ENCODE results near the gene LCA5L. TPM values are rescaled to one million over a fixed set of nuclear protein-coding genes. Genes with fewer than 3 reads are reported as not detected.

The LCA5L gene
- total RNA-seq, 2 experiments from 2014 or later = 0.35 to 1.8 TPM

DNA sequence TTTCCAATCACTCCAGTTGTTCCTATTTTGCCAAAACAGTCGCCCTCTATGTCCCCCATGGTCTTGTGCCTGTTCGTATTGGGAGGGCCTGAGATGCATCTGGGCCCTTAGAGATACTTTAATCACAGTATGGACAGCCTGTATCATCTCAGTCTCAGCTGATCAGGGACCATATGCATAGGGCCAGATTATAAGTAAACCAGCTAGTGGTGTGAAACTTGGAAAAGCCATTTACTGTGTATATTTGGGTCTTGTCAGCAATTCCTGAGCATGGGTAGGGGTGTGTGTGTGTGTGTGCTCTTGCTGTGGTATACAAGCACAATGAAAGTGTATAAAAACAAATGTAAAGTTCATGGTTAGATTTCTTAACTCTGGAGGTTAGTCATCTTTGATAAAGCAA lies 29.0 kb upstream of the LCA5L start:
- no peak overlapping the region for H2AFZ ChIP-seq (ENCODE audit: low read length)
- DNase-seq (ENCODE audit: low spot score) = no peak
- no peaks in the 10 kb centered on the region for H3K79me2 ChIP-seq (ENCODE audit: insufficient read depth, low read depth, low read length)
- no peaks in the 10 kb centered on the region for H3K36me3 ChIP-seq (ENCODE audit: insufficient read depth, low read length)
- BruUV-seq (replicated peaks) = no TSS peak
- no peak overlapping the region for H3K4me2 ChIP-seq (ENCODE audit: low read length)
- H4K20me1 ChIP-seq (ENCODE audit: insufficient read depth, low read length) = no peaks in the 10 kb centered on the region
- H3K9me3 ChIP-seq (ENCODE audit: low read length) = no peaks in the 10 kb centered on the region
- no peaks in the 10 kb centered on the region for H3K9me2 ChIP-seq (ENCODE audit: insufficient read depth, low read length)
- no peak overlapping the region for H3K4me3 ChIP-seq (ENCODE audit: low read depth, low read length, poor library complexity, severe bottlenecking)
- TF ChIP-seq CTCF (conservative IDR thresholded peaks at IDR 0.05; ENCODE audit: low read length) = no peak
- TF ChIP-seq EZH2phosphoT487 (IDR thresholded peaks at IDR 0.05; ENCODE audit: borderline replicate concordance, low read depth, low read length) = no peak
- CTCF ChIA-PET (ENCODE audit: unreplicated experiment) = no interaction called here
- POLR2A ChIA-PET = no interaction called here
- no peak overlapping the region for H3K27ac ChIP-seq (ENCODE audit: low read depth, low read length, poor library complexity, severe bottlenecking)
- no peaks in the 10 kb centered on the region for H3K4me1 ChIP-seq (ENCODE audit: insufficient read depth, low read length, poor library complexity, severe bottlenecking)
- intact Hi-C loops (cut with micrococcal nuclease; ENCODE audit: unreplicated experiment) = no loop called here

DNA sequence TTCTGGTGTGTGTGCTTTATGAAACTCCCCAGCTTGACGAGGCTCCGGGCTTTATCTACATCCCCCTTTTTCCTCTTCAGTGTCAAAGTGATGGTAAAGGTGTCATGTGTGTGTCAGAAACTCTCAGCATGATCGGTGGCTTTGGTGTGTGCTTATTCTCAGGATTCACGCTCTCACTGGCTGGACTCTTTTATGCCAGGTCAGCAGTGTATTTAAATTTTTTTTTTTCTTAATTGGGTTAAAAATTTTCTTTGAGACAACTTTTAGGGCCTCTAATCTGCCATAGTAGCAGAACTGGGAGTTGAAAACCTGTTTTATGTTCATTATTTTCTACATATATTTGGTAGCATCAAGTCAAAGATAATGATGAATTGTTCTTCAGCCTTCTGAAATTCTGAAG lies 27.2 kb upstream of the LCA5L start:
- H3K79me2 ChIP-seq (ENCODE audit: insufficient read depth, low read depth, low read length) = no peaks in the 10 kb centered on the region
- no peak overlapping the region for H2AFZ ChIP-seq (ENCODE audit: low read length)
- no peak overlapping the region for H3K4me2 ChIP-seq (ENCODE audit: low read length)
- no peaks in the 10 kb centered on the region for H3K9me2 ChIP-seq (ENCODE audit: insufficient read depth, low read length)
- CTCF ChIA-PET (ENCODE audit: unreplicated experiment) = no interaction called here
- no peak for DNase-seq (ENCODE audit: low spot score)
- TF ChIP-seq CTCF (conservative IDR thresholded peaks at IDR 0.05; ENCODE audit: low read length) (no peak), EZH2phosphoT487 (IDR thresholded peaks at IDR 0.05; ENCODE audit: borderline replicate concordance, low read depth, low read length) (no peak)
- H4K20me1 ChIP-seq (ENCODE audit: insufficient read depth, low read length) = no peaks in the 10 kb centered on the region
- no peaks in the 10 kb centered on the region for H3K9me3 ChIP-seq (ENCODE audit: low read length)
- BruUV-seq (replicated peaks) = no TSS peak
- POLR2A ChIA-PET = no interaction called here
- H3K4me3 ChIP-seq (ENCODE audit: low read depth, low read length, poor library complexity, severe bottlenecking) = no peak overlapping the region
- H3K4me1 ChIP-seq (ENCODE audit: insufficient read depth, low read length, poor library complexity, severe bottlenecking) = no peaks in the 10 kb centered on the region
- H3K36me3 ChIP-seq (ENCODE audit: insufficient read depth, low read length) = no peaks in the 10 kb centered on the region
- H3K27ac ChIP-seq (ENCODE audit: low read depth, low read length, poor library complexity, severe bottlenecking) = no peak overlapping the region
- intact Hi-C loops (cut with micrococcal nuclease; ENCODE audit: unreplicated experiment) = no loop called here

DNA sequence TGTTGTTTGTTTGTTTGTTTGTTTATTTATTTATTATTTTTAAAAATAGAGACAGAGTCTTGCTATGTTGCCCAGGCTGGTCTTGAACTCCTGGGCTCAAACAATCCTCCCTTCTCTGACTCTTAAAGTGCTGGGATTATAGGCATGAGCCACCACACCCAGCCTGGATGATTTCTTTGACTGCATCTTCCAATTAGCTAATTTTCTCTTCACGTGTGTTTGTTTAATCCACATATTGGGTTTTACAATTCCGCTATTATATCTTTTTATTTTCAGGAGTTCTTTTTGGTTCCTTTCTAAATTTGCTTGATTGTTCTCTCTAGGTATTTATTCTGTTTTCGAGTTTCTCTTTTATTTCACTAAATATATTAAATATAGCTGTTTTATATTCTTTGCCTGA lies 26.0 kb upstream of the LCA5L start:
- H2AFZ ChIP-seq (ENCODE audit: low read length) = no peak overlapping the region
- no peaks in the 10 kb centered on the region for H4K20me1 ChIP-seq (ENCODE audit: insufficient read depth, low read length)
- no peaks in the 10 kb centered on the region for H3K79me2 ChIP-seq (ENCODE audit: insufficient read depth, low read depth, low read length)
- no peaks in the 10 kb centered on the region for H3K9me2 ChIP-seq (ENCODE audit: insufficient read depth, low read length)
- H3K9me3 ChIP-seq (ENCODE audit: low read length) = no peaks in the 10 kb centered on the region
- H3K36me3 ChIP-seq (ENCODE audit: insufficient read depth, low read length) = no peaks in the 10 kb centered on the region
- no peak for DNase-seq (ENCODE audit: low spot score)
- no peaks in the 10 kb centered on the region for H3K4me1 ChIP-seq (ENCODE audit: insufficient read depth, low read length, poor library complexity, severe bottlenecking)
- intact Hi-C loops (cut with micrococcal nuclease; ENCODE audit: unreplicated experiment) = no loop called here
- CTCF ChIA-PET (ENCODE audit: unreplicated experiment) = no interaction called here
- no peak for TF ChIP-seq EZH2phosphoT487 (IDR thresholded peaks at IDR 0.05; ENCODE audit: borderline replicate concordance, low read depth, low read length)
- TF ChIP-seq CTCF (conservative IDR thresholded peaks at IDR 0.05; ENCODE audit: low read length) = no peak
- no peak overlapping the region for H3K4me2 ChIP-seq (ENCODE audit: low read length)
- no peak overlapping the region for H3K27ac ChIP-seq (ENCODE audit: low read depth, low read length, poor library complexity, severe bottlenecking)
- BruUV-seq (replicated peaks) = no TSS peak
- POLR2A ChIA-PET = interaction anchor here (0.6 to 1.2 kb wide), 2 partner anchors 26 to 340 kb away, joined by 3 read pairs; partner anchors contain the start of gene LCA5L
- no peak overlapping the region for H3K4me3 ChIP-seq (ENCODE audit: low read depth, low read length, poor library complexity, severe bottlenecking)

Measured in OCI-LY7 (cell line).